GM18873 (cell line): ENCODE measurements around the gene TAF11L13.
"Not testable (repeated sequence)": the region's sequence is repeated elsewhere in the genome, so short reads cannot be mapped to it uniquely, and the experiment has no call there.

Source experiments
- ATAC-seq: cut with Tn5 transposase; IDR thresholded peaks from one replicate; pipeline ENCODE4 v1.9.1; 2021; ENCODE audit warnings: mild to moderate bottlenecking, moderate library complexity, moderate number of reproducible peaks; ENCODE audit not compliant: unreplicated experiment, low FRiP score

Gene TAF11L13

DNA sequence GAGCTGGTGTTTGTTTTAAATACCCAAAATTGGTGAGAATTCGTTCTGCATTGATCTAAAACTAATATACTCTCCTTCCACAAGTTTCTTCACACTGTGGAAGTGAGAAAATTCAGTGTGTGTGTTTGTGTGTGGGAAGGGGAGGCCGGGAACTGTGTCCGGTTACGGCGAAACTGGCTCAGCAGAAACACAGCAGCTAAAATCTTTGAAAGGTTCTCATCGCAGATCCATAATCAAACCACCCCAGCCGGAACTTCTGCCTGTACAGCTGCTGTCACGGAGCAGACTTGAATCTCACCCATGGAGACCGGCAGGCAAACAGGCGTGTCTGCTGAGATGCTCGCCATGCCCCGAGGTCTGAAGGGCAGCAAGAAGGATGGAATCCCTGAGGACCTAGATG lies at the start of gene TAF11L13:
TAF11L13 (plus strand) TSS at position 301 of the 400 bp plus-strand sequence.
- not testable (repeated sequence) for ATAC-seq

DNA sequence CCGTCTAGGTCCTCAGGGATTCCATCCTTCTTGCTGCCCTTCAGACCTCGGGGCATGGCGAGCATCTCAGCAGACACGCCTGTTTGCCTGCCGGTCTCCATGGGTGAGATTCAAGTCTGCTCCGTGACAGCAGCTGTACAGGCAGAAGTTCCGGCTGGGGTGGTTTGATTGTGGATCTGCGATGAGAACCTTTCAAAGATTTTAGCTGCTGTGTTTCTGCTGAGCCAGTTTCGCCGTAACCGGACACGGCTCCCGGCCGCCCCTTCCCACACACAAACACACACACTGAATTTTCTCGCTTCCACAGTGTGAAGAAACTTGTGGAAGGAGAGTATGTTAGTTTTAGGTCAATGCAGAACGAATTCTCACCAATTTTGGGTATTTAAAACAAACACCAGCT lies 46.2 kb upstream of the TAF11L13 start, which contains the start of gene TAF11L7:
TAF11L7 (minus strand) TSS at position 101 of the 400 bp plus-strand sequence.
- not testable (repeated sequence) for ATAC-seq

DNA sequence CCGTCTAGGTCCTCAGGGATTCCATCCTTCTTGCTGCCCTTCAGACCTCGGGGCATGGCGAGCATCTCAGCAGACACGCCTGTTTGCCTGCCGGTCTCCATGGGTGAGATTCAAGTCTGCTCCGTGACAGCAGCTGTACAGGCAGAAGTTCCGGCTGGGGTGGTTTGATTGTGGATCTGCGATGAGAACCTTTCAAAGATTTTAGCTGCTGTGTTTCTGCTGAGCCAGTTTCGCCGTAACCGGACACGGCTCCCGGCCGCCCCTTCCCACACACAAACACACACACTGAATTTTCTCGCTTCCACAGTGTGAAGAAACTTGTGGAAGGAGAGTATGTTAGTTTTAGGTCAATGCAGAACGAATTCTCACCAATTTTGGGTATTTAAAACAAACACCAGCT lies 41.0 kb upstream of the TAF11L13 start, which contains the start of gene TAF11L8:
TAF11L8 (minus strand) TSS at position 101 of the 400 bp plus-strand sequence.
- ATAC-seq = not testable (repeated sequence)

DNA sequence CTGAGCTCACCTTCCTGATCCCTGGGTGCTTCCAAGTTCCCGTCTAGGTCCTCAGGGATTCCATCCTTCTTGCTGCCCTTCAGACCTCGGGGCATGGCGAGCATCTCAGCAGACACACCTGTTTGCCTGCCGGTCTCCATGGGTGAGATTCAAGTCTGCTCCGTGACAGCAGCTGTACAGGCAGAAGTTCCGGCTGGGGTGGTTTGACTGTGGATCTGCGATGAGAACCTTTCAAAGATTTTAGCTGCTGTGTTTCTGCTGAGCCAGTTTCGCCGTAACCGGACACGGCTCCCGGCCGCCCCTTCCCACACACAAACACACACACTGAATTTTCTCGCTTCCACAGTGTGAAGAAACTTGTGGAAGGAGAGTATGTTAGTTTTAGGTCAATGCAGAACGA lies 37.6 kb upstream of the TAF11L13 start, which contains the start of gene TAF11L9:
TAF11L9 (minus strand) TSS at position 140 of the 400 bp plus-strand sequence.
- not testable (repeated sequence) for ATAC-seq

DNA sequence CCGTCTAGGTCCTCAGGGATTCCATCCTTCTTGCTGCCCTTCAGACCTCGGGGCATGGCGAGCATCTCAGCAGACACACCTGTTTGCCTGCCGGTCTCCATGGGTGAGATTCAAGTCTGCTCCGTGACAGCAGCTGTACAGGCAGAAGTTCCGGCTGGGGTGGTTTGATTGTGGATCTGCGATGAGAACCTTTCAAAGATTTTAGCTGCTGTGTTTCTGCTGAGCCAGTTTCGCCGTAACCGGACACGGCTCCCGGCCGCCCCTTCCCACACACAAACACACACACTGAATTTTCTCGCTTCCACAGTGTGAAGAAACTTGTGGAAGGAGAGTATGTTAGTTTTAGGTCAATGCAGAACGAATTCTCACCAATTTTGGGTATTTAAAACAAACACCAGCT lies 34.2 kb upstream of the TAF11L13 start, which contains the start of gene TAF11L10:
TAF11L10 (minus strand) TSS at position 101 of the 400 bp plus-strand sequence.
- not testable (repeated sequence) for ATAC-seq

DNA sequence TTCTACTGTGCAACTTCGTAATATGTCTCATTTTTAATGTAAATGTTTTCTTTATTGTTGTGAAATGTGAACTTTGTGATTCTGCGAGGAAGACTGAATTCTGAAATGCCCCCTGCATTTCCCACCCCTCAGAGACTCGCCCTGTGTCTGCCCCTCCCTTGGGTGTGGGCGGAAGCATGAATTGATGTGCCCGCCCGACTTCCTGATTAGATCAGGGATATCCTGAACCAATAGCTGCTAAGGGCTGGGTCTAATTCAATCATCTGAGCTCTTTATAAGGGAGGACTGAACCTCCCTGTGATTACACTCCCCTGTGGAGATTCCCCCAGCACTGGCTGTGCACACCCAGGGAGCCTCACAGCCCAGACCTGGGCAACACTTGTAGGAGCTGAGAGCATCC lies 28.0 kb upstream of the TAF11L13 start, which contains the start of gene TAF11L11:
TAF11L11 (plus strand) TSS at position 304 of the 400 bp plus-strand sequence.
- ATAC-seq = not testable (repeated sequence)

DNA sequence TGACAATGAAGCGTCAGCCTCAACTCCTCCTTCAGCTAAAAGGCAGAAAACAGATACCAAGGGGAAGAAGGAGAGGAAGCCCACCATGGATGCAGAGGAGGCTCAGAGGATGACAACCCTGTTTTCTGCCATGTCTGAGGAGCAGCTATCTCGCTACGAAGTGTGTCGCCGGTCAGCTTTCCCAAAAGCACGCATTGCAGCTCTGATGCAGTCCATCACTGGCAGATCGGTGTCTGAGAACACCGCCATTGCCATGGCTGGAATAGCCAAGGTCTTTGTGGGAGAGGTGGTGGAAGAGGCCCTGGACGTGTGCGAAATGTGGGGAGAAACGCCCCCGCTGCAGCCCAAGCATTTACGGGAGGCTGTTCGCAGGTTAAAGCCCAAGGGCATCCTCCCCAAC lies 26.9 kb upstream of the TAF11L13 start:
- ATAC-seq = no peak

DNA sequence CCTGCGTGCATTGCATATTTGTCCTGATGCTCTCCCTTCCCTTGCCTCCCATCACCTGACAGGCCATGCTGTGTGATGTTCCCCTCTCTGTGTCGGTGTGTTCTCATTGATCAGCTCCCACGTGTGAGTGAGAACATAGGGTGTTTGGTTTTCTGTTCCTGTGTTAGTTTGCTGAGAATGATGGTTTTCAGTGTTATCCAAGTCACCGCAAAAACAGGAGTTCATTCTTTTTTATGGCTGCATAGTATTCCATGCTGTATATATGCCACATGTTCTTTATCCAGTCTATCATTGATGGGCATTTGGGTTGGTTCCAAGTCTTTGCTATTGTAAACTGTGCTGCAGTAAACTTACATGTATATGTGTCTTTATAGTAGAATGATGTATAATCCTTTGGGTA lies 24.4 kb upstream of the TAF11L13 start:
- not testable (repeated sequence) for ATAC-seq

DNA sequence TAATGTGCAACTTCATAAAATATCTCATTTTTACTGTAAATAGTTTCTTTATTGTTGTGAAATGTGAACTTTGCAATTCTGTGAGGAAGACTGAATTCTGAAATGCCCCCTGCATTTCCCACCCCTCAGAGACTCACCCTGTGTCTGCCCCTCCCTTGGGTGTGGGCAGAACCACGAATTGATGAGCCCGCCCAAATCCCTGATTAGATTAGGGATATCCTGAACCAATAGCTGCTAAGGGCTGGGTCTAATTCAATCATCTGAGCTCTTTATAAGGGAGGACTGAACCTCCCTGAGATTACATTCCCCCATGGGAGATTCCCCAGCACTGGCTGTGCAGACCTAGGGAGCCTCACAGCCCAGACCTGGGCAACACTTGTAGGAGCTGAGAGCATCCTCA lies 21.8 kb upstream of the TAF11L13 start, which contains the start of gene TAF11L12:
TAF11L12 (plus strand) TSS at position 301 of the 400 bp plus-strand sequence.
- not testable (repeated sequence) for ATAC-seq

DNA sequence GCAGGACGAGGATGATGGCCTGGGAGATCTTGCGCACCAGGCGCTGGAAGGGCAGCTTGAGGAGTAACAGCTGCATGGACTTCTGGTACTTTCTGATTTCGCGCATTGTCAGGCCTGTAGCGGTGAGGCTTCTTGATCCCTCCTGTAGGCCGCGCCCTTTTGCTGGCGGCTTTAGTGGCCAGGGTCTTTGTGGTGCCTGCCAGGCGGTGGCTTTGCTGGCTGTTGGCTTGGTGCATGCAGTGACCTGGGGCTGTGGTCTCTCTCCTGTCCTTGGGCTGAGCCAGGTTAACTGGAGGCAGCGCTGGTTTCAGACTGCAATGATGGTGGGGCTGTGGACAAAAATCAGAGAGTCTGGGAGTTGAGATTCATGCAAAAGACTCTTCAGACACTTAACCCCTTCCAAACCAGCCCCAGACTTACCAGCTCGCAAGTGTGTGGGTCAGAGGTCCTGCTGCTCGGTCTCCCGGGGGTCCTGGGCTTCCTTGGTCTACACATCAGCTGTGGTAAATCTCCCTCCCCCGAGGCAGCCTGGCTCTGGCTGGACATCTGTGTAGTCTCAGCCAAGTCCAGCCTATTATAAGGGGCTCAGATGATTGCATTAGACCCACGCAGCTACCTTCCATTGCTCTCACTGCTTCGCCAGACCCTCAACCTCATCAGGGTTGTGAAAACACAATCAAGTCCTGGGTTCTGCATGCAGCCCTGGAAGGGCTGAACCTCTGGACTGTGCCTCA lies 16.8 kb upstream of the TAF11L13 start:
- no peak for ATAC-seq

DNA sequence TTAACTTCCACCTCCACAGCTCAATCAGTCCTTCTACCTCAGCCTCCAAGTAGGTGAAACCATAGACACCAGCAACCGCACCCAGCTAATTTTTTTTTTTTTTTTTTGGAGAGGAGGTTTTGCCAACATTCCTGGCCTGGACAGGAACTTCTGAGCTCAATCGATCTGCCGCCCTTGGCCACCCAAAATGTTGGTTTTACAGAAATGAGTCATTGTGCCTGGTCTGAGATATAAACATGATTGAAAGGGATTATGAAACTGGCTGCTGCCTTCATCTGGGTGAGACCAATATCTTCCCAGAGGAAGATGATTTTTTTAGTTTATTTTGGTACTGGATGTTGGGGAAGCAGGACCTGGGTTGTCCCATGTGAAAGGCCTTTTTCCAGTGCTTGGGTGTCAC lies 12.5 kb upstream of the TAF11L13 start:
- ATAC-seq = no peak

DNA sequence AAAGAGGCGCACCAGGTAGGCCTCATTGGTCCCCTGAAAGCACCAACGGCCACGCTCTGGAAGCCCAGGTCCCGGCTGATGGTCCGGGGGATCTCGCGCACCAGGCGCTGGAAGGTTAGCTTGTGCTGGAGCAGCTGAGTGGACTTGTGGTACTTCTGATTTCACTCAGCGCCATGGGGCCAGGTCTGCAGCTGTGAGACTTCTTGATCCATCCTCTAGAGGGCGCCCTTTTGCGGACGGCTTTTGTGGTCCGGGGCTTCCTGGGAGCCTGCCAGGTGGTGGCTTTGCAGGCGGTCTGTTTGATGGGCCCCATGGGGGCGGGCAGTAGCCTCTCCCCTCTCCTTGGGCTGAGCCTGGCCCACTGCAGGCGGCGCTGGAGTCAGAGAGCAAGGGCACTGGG lies 11.3 kb upstream of the TAF11L13 start:
- ATAC-seq = no peak

DNA sequence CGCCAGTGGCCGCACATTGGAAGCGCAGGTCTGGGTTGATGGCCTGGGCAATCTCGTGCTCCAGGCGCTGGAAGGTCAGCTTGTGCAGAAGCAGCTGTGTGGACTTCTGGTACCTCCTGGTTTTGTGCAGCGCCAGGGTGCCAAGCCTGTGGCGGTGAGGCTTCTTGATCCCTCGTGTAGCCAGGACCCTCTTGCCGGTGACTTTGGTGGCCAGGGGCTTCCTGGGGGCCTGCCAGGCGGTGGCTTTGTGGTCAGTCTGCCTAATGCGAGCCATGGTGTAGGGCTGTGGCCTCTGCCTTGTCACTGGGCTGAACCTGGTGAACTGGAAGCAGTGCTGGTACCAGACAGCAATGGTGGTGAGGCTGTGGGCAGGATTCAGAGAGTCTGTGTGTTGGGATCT lies 6.2 kb upstream of the TAF11L13 start:
- no peak for ATAC-seq

DNA sequence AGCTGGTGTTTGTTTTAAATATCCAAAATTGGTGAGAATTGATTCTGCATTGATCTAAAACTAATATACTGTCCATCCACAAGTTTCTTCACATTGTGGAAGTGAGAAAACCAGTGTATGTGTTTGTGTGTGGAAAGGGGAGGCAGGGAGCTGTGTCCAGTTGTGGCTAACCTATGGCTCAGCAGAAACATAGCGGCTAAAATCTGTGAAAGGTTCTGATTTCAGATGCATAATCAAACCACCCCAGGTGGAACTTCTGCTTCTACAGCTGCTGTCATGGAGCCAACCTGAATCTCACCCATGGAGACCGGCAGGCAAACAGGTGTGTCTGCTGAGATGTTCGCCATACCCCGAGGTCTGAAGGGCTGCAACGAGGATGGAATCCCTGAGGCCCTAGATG lies 2.3 kb downstream of the TAF11L13 start, which contains the start of gene TAF11L14:
TAF11L14 (plus strand) TSS at position 301 of the 400 bp plus-strand sequence.
- ATAC-seq = no peak

DNA sequence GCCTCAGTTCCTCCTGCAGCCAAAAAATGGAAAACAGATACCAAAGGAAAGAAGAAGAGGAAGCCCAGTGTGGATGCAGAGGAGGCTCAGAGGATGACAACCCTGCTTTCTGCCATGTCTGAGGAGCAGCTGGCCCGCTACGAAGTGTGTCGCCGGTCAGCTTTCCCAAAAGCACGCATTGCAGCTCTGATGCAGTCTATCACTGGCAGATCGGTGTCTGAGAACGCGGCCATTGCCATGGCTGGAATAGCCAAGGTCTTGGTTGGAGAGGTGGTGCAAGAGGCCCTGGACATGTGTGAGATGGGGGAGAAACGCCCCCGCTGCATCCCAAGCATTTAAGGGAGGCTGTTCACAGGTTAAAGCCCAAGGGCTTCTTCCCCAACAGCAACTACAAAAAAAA lies 17.3 kb downstream of the TAF11L13 start:
- ATAC-seq = not testable (repeated sequence)

DNA sequence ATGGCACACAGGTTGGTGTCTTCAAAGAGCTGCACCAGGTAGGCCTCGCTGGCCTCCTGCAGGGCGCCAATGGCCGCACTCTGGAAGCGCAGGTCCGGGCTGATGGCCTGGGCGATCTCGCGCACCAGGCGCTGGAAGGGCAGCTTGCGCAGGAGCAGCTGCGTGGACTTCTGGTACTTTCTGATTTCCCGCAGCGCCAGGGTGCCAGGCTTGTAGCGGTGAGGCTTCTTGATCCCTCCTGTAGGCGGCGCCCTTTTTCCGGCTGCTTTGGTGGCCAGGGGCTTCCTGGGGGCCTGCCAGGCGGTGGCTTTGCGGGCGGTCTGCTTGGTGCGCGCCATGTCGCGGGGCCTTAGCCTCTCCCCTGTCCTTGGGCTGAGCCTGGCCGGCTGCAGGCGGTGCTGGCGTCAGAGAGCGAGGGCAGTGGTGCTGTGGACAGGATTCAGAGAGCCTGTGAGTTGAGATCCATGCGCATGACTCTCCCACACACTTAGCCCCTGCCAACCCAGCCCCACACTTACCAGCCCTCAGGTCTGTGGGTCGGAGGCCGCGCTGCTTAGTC lies 23.4 kb downstream of the TAF11L13 start:
- ATAC-seq = not testable (repeated sequence)

DNA sequence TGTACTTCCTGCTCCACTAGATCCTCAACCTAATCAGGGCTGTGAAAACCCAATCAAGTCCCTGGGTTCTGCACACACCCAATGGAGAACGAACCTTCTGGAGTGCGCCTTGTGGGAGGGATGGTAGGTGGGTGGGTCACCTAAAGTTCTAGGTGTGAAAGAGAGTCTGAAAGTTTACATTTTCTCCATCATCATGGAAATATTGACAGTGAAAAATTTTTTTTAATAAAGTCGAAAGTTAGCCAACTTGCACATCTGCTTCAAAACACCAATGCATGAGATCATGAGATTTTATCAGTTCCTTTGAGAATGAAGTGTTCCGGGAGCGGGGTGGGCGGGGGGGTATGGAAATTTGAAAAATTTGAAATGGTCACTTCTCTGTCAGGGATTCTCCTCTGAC lies 24.0 kb downstream of the TAF11L13 start:
- no peak for ATAC-seq

DNA sequence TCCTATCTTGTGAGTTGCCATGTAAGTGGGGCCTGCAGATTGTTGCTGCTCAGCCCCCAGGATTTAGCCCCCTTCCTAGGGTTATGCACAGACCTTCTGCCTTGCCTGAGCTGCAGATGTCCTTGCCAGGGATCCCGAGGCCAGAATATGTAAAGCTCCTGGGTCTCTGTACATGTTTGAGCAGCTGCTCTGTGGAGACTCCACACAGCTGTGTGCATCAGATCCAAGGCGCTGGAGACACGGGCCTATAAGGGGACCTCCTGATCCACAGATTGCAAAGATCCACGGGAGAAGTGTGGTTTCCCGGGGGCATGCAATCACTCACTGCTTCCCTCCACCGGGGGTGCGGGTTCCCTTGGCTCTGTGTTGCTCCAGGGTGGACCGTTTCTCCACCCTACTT lies 31.3 kb downstream of the TAF11L13 start:
- no peak for ATAC-seq

DNA sequence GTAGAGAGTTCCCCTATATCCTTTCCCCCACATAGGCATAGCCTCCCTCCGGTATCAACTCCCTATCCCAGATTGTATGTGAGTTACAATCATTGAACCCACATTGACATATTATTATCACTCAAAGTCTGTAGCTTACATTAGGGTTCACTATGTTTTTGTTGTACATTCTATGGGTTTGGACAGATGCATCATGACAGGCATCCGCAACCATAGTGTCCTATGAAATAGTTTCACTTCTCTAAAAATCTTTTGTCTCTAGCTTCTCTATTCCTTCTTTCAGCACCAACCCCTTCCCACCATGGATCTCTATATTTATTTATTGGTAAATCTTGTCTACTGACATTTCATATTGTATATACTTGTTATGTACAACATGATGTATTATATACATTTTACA lies 33.9 kb downstream of the TAF11L13 start:
- ATAC-seq = no peak

DNA sequence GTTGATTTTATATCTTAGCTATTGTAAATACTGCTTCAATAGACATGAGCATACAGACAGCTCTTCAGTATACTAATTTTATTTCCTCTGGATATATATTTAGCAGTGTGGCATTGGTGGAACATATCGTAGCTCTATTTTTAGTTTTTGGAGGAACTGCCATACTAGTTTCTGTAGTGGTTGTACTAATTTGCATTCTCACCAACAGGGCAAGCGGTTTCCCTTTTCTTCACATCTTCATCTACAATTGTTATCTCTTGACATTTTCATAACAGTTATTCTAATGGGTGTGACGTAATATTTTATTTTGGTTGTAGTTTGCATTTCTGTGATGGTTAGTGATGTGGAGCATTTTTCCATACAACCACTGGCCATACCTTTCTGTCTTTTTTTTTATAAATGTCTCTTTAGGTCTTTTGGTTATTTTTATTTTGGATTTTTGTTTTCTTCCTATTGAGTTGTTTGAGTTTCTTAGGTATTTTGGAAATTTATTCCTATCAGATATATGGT lies 34.9 kb downstream of the TAF11L13 start:
- no peak for ATAC-seq

DNA sequence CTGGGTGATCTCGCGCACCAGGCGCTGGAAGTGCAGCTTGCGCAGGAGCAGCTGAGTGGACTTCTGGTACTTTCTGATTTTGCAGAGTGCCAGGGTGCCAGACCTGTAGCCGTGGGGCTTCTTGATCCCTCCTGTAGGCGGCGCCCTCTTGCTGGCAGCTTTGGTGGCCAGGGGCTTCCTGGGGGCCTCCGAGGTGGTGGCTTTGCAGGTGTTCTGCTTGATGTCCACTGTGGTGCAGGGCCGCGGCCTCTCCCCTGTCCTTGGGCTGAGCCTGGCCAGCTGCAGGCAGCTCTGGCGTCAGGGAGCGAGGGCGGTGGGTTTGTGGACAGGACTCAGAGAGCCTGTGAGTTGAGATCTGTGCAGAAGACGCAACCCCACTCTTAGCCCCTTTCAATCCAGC lies 38.5 kb downstream of the TAF11L13 start:
- ATAC-seq = no peak
